ENCODE results near the gene SMIM7. TPM values are rescaled to one million over a fixed set of nuclear protein-coding genes. Genes with fewer than 3 reads are reported as not detected.

SMIM7 gene
- total RNA-seq, 1 experiment from 2014 or later, result 55.9 TPM

GRCh38 chr19:16598848-16599247 lies 61.1 kb downstream of the SMIM7 start:
- ChIA-PET POLR2A (no interaction called here), CTCF (interaction anchor here (2.8 kb wide), 1 partner anchor 11 kb away, joined by 6 read pairs; no protein-coding TSS in a partner anchor)
- Mint-ChIP-seq H3K4me3 (no peak overlapping the region), H3K4me1 (no peaks in the 10 kb centered on the region), H3K27ac (no peak overlapping the region), H3K27me3 (ENCODE audit: low read depth) (no peaks in the 10 kb centered on the region), H3K9me3 (no peaks in the 10 kb centered on the region), H3K36me3 (no peaks in the 10 kb centered on the region)
- TF ChIP-seq, protein P1, sequence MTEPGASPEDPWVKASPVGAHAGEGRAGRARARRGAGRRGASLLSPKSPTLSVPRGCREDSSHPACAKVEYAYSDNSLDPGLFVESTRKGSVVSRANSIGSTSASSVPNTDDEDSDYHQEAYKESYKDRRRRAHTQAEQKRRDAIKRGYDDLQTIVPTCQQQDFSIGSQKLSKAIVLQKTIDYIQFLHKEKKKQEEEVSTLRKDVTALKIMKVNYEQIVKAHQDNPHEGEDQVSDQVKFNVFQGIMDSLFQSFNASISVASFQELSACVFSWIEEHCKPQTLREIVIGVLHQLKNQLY (CRISPR knock-in tag; IDR thresholded peaks at IDR 0.05), result no peak
- TF ChIP-seq NFYB (CRISPR knock-in tag; conservative IDR thresholded peaks at IDR 0.05; ENCODE audit: low read depth) (no peak), ZNF219 (CRISPR knock-in tag; IDR thresholded peaks at IDR 0.05; ENCODE audit: borderline replicate concordance) (no peak), KAT7 (CRISPR knock-in tag; IDR thresholded peaks at IDR 0.05; ENCODE audit: borderline replicate concordance) (no peak), ARID4B (CRISPR knock-in tag; IDR thresholded peaks at IDR 0.05; ENCODE audit: borderline replicate concordance) (no peak), RORB (CRISPR knock-in tag; IDR thresholded peaks at IDR 0.05) (no peak), GRHL2 (CRISPR knock-in tag; IDR thresholded peaks at IDR 0.05; ENCODE audit: insufficient replicate concordance, severe bottlenecking) (no peak), FOXK1 (CRISPR knock-in tag; IDR thresholded peaks at IDR 0.05) (no peak), FOXJ3 (CRISPR knock-in tag; IDR thresholded peaks at IDR 0.05; ENCODE audit: borderline replicate concordance) (no peak)
- TF ChIP-seq, protein P2, sequence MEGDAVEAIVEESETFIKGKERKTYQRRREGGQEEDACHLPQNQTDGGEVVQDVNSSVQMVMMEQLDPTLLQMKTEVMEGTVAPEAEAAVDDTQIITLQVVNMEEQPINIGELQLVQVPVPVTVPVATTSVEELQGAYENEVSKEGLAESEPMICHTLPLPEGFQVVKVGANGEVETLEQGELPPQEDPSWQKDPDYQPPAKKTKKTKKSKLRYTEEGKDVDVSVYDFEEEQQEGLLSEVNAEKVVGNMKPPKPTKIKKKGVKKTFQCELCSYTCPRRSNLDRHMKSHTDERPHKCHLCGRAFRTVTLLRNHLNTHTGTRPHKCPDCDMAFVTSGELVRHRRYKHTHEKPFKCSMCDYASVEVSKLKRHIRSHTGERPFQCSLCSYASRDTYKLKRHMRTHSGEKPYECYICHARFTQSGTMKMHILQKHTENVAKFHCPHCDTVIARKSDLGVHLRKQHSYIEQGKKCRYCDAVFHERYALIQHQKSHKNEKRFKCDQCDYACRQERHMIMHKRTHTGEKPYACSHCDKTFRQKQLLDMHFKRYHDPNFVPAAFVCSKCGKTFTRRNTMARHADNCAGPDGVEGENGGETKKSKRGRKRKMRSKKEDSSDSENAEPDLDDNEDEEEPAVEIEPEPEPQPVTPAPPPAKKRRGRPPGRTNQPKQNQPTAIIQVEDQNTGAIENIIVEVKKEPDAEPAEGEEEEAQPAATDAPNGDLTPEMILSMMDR (IDR thresholded peaks at IDR 0.05), result no peak
- TF ChIP-seq, protein P3, sequence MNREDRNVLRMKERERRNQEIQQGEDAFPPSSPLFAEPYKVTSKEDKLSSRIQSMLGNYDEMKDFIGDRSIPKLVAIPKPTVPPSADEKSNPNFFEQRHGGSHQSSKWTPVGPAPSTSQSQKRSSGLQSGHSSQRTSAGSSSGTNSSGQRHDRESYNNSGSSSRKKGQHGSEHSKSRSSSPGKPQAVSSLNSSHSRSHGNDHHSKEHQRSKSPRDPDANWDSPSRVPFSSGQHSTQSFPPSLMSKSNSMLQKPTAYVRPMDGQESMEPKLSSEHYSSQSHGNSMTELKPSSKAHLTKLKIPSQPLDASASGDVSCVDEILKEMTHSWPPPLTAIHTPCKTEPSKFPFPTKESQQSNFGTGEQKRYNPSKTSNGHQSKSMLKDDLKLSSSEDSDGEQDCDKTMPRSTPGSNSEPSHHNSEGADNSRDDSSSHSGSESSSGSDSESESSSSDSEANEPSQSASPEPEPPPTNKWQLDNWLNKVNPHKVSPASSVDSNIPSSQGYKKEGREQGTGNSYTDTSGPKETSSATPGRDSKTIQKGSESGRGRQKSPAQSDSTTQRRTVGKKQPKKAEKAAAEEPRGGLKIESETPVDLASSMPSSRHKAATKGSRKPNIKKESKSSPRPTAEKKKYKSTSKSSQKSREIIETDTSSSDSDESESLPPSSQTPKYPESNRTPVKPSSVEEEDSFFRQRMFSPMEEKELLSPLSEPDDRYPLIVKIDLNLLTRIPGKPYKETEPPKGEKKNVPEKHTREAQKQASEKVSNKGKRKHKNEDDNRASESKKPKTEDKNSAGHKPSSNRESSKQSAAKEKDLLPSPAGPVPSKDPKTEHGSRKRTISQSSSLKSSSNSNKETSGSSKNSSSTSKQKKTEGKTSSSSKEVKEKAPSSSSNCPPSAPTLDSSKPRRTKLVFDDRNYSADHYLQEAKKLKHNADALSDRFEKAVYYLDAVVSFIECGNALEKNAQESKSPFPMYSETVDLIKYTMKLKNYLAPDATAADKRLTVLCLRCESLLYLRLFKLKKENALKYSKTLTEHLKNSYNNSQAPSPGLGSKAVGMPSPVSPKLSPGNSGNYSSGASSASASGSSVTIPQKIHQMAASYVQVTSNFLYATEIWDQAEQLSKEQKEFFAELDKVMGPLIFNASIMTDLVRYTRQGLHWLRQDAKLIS (CRISPR knock-in tag; IDR thresholded peaks at IDR 0.05; ENCODE audit: borderline replicate concordance), result no peak
- TF ChIP-seq, protein P4, sequence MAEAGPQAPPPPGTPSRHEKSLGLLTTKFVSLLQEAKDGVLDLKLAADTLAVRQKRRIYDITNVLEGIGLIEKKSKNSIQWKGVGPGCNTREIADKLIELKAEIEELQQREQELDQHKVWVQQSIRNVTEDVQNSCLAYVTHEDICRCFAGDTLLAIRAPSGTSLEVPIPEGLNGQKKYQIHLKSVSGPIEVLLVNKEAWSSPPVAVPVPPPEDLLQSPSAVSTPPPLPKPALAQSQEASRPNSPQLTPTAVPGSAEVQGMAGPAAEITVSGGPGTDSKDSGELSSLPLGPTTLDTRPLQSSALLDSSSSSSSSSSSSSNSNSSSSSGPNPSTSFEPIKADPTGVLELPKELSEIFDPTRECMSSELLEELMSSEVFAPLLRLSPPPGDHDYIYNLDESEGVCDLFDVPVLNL (CRISPR knock-in tag; IDR thresholded peaks at IDR 0.05; ENCODE audit: borderline replicate concordance, low read depth), result no peak
- DNase-seq (ENCODE audit: low spot score), result no peak
- no peak for ATAC-seq

- POLR2A ChIA-PET, result no interaction called here
- H3K4me3 Mint-ChIP-seq, result no peak overlapping the region
Observed at GRCh38 chr19:16596399-16596798, 63.5 kb downstream of the SMIM7 start.

More at GRCh38 chr19:16596399-16596798, 63.5 kb downstream of the SMIM7 start:
- Mint-ChIP-seq H3K27ac (no peak overlapping the region), H3K9me3 (no peaks in the 10 kb centered on the region), H3K36me3 (no peaks in the 10 kb centered on the region), H3K4me1 (peaks cover 17% of the 10 kb centered on the region), H3K27me3 (ENCODE audit: low read depth) (no peaks in the 10 kb centered on the region)
- ATAC-seq (no peak), DNase-seq (ENCODE audit: low spot score) (no peak)
- CTCF ChIA-PET, result no interaction called here
- TF ChIP-seq CDX4 (CRISPR knock-in tag; IDR thresholded peaks at IDR 0.05; ENCODE audit: borderline replicate concordance), result no peak
- no peak for TF ChIP-seq ESRRA (CRISPR knock-in tag; IDR thresholded peaks at IDR 0.05; ENCODE audit: borderline replicate concordance)
- TF ChIP-seq PRRX2 (CRISPR knock-in tag; IDR thresholded peaks at IDR 0.05), result no peak
- no peak for TF ChIP-seq USF2 (CRISPR knock-in tag; IDR thresholded peaks at IDR 0.05)
- TF ChIP-seq JAZF1 (CRISPR knock-in tag; IDR thresholded peaks at IDR 0.05), result no peak

Measured in WTC11 (cell line).